Measurements from ENCODE around the gene CHSY3.

Gene CHSY3

GRCh38 chr5:129951039-129951438, 46.8 kb downstream of the CHSY3 start:
- FAIRE-seq = no peak

GRCh38 chr5:129958581-129958980, 54.3 kb downstream of the CHSY3 start:
- FAIRE-seq = no peak

GRCh38 chr5:129960831-129961230, 56.6 kb downstream of the CHSY3 start:
- FAIRE-seq = no peak

GRCh38 chr5:129962506-129962905, 58.2 kb downstream of the CHSY3 start:
- no peak for FAIRE-seq

- FAIRE-seq = no peak
Measured at GRCh38 chr5:129963359-129963758, 59.1 kb downstream of the CHSY3 start.

GRCh38 chr5:129966071-129966470, 61.8 kb downstream of the CHSY3 start:
- no peak for FAIRE-seq

GRCh38 chr5:129971714-129972113, 67.4 kb downstream of the CHSY3 start:
- no peak for FAIRE-seq

GRCh38 chr5:129972465-129973141, 68.3 kb downstream of the CHSY3 start:
- no peak for FAIRE-seq

GRCh38 chr5:129973716-129974426, 69.6 kb downstream of the CHSY3 start:
- FAIRE-seq = no peak

GRCh38 chr5:129977810-129978209, 73.5 kb downstream of the CHSY3 start:
- FAIRE-seq = no peak

- FAIRE-seq = no peak
Measured at GRCh38 chr5:129978270-129978669, 74.0 kb downstream of the CHSY3 start.

GRCh38 chr5:129988453-129988852, 84.2 kb downstream of the CHSY3 start:
- no peak for FAIRE-seq

GRCh38 chr5:129991780-129992179, 87.5 kb downstream of the CHSY3 start:
- no peak for FAIRE-seq

GRCh38 chr5:129996896-129997295, 92.6 kb downstream of the CHSY3 start:
- FAIRE-seq = no peak

- no peak for FAIRE-seq
Measured at GRCh38 chr5:130000460-130000859, 96.2 kb downstream of the CHSY3 start.

GRCh38 chr5:130002183-130002582, 97.9 kb downstream of the CHSY3 start:
- no peak for FAIRE-seq

- FAIRE-seq = no peak
Measured at GRCh38 chr5:130002876-130003275, 98.6 kb downstream of the CHSY3 start.

GRCh38 chr5:130011986-130012385, 107.7 kb downstream of the CHSY3 start:
- no peak for FAIRE-seq

GRCh38 chr5:130017173-130017572, 112.9 kb downstream of the CHSY3 start:
- no peak for FAIRE-seq

GRCh38 chr5:130018641-130019040, 114.4 kb downstream of the CHSY3 start:
- FAIRE-seq = no peak

GRCh38 chr5:130021000-130021399, 116.7 kb downstream of the CHSY3 start:
- no peak for FAIRE-seq

- no peak for FAIRE-seq
Measured at GRCh38 chr5:130021876-130022275, 117.6 kb downstream of the CHSY3 start.

GRCh38 chr5:130023604-130024003, 119.3 kb downstream of the CHSY3 start:
- no peak for FAIRE-seq

- no peak for FAIRE-seq
Measured at GRCh38 chr5:130024006-130024405, 119.7 kb downstream of the CHSY3 start.

- FAIRE-seq = no peak
Measured at GRCh38 chr5:130025511-130025910, 121.2 kb downstream of the CHSY3 start.

Data from islet of Langerhans (tissue), 1 donor.